ENCODE results near the gene CELF4. TPM values are rescaled to one million over a fixed set of nuclear protein-coding genes. Genes with fewer than 3 reads are reported as not detected.

Gene CELF4
- total and polyA plus RNA-seq, 2 donors (not counting 3 experiments of a cell fraction or from before 2014, with no cell fraction given), result not detected

GRCh38 chr18:37483221-37483971, 82.2 kb downstream of the CELF4 start:
- no peak overlapping the region for H2AFZ ChIP-seq (ENCODE audit: low read depth, low read length)
- no peak overlapping the region for H3K27ac ChIP-seq (ENCODE audit: insufficient read depth, low read depth, low read length)
- peaks cover 8% of the 10 kb centered on the region for H3K4me1 ChIP-seq (ENCODE audit: control insufficient read depth, extremely low read depth, insufficient read depth, low read length)
- no peak for TF ChIP-seq GATA2 (IDR thresholded peaks at IDR 0.05; ENCODE audit: insufficient read depth, insufficient read length, low read depth, low read length)
- no peak for TF ChIP-seq CTCF (IDR thresholded peaks at IDR 0.05; ENCODE audit: extremely low read depth in 1 of 2, insufficient read depth in 1 of 2, low read depth in 1 of 2, low read length in 2 of 2)
- TF ChIP-seq POLR2A (IDR thresholded peaks at IDR 0.05; ENCODE audit: low read depth, low read length), result no peak
- TF ChIP-seq JUN (IDR thresholded peaks at IDR 0.05; ENCODE audit: borderline replicate concordance, insufficient read depth, insufficient read length, low read depth), result no peak
- H4K20me1 ChIP-seq (replicated peaks; ENCODE audit: control insufficient read depth, extremely low read depth, insufficient read depth, low read length), result no peaks in the 10 kb centered on the region
- no peak overlapping the region for H3K9ac ChIP-seq (replicated peaks; ENCODE audit: extremely low read depth, insufficient read depth, low read length)
- ChIA-PET POLR2A (no interaction called here), CTCF (no interaction called here)
- no peaks in the 10 kb centered on the region for H3K36me3 ChIP-seq (ENCODE audit: control insufficient read depth in 2 of 2, extremely low read depth in 1 of 2, insufficient read depth in 2 of 2, low read length in 2 of 2)
- H3K9me1 ChIP-seq (replicated peaks; ENCODE audit: control insufficient read depth, extremely low read depth, insufficient read depth, low read length), result no peaks in the 10 kb centered on the region
- H3K4me2 ChIP-seq (ENCODE audit: insufficient read depth, low read length), result no peak overlapping the region
- DNase-seq (ENCODE audit: low read depth, low spot score) (peak; percentile 7), FAIRE-seq (no peak)
- H3K27me3 ChIP-seq (ENCODE audit: control insufficient read depth in 2 of 2, insufficient read depth in 2 of 2, low read length in 2 of 2), result peaks cover 2 to 19% of the 10 kb centered on the region in 2 experiments
- H3K9me3 ChIP-seq (replicated peaks; ENCODE audit: control insufficient read depth, insufficient read depth, low read length), result no peaks in the 10 kb centered on the region
- dilution Hi-C loops (cut with MboI; ENCODE audit: extremely low pct_ligation_motif_present, low sequenced_read_pairs), result no loop called here
- H3K79me2 ChIP-seq (ENCODE audit: control insufficient read depth, insufficient read depth, low read length), result no peaks in the 10 kb centered on the region
- no TSS peak for BruUV-seq (replicated peaks)
- H3K4me3 ChIP-seq (replicated peaks in 1 of 3; ENCODE audit: insufficient read depth in 1 of 3, low read depth in 1 of 3, low read length in 3 of 3), result no peak overlapping the region
- intact Hi-C loops (cut with micrococcal nuclease), result no loop called here

GRCh38 chr18:37482433-37482832, 83.2 kb downstream of the CELF4 start:
- H3K4me2 ChIP-seq (ENCODE audit: insufficient read depth, low read length), result no peak overlapping the region
- no peak overlapping the region for H3K27ac ChIP-seq (ENCODE audit: insufficient read depth, low read depth, low read length)
- no peaks in the 10 kb centered on the region for H3K79me2 ChIP-seq (ENCODE audit: control insufficient read depth, insufficient read depth, low read length)
- ChIA-PET CTCF (no interaction called here), POLR2A (no interaction called here)
- intact Hi-C loops (cut with micrococcal nuclease) (no loop called here), dilution Hi-C loops (cut with MboI; ENCODE audit: extremely low pct_ligation_motif_present, low sequenced_read_pairs) (no loop called here)
- H3K9me1 ChIP-seq (replicated peaks; ENCODE audit: control insufficient read depth, extremely low read depth, insufficient read depth, low read length), result no peaks in the 10 kb centered on the region
- H4K20me1 ChIP-seq (replicated peaks; ENCODE audit: control insufficient read depth, extremely low read depth, insufficient read depth, low read length), result no peaks in the 10 kb centered on the region
- BruUV-seq (replicated peaks), result no TSS peak
- H2AFZ ChIP-seq (ENCODE audit: low read depth, low read length), result no peak overlapping the region
- DNase-seq (ENCODE audit: low read depth, low spot score), result no peak
- no peak overlapping the region for H3K4me3 ChIP-seq (replicated peaks in 1 of 3; ENCODE audit: insufficient read depth in 1 of 3, low read depth in 1 of 3, low read length in 3 of 3)
- no peak overlapping the region for H3K9ac ChIP-seq (replicated peaks; ENCODE audit: extremely low read depth, insufficient read depth, low read length)
- H3K27me3 ChIP-seq (ENCODE audit: control insufficient read depth in 2 of 2, insufficient read depth in 2 of 2, low read length in 2 of 2), result peaks cover 2 to 19% of the 10 kb centered on the region in 2 experiments
- no peaks in the 10 kb centered on the region for H3K4me1 ChIP-seq (ENCODE audit: control insufficient read depth, extremely low read depth, insufficient read depth, low read length)
- no peak for FAIRE-seq
- H3K9me3 ChIP-seq (replicated peaks; ENCODE audit: control insufficient read depth, insufficient read depth, low read length), result no peaks in the 10 kb centered on the region
- TF ChIP-seq CTCF (IDR thresholded peaks at IDR 0.05; ENCODE audit: extremely low read depth in 1 of 2, insufficient read depth in 1 of 2, low read depth in 1 of 2, low read length in 2 of 2) (no peak), MAX (IDR thresholded peaks at IDR 0.05; ENCODE audit: insufficient read depth, insufficient read length) (no peak), JUN (IDR thresholded peaks at IDR 0.05; ENCODE audit: borderline replicate concordance, insufficient read depth, insufficient read length, low read depth) (no peak), EZH2 (IDR thresholded peaks at IDR 0.05; ENCODE audit: borderline replicate concordance, low read depth, low read length, severe bottlenecking) (no peak), FOS (IDR thresholded peaks at IDR 0.05; ENCODE audit: borderline replicate concordance, insufficient read depth, low read length) (no peak), GATA2 (IDR thresholded peaks at IDR 0.05; ENCODE audit: insufficient read depth, insufficient read length, low read depth, low read length) (no peak), MYC (IDR thresholded peaks at IDR 0.05; ENCODE audit: low read depth, low read length) (no peak), POLR2AphosphoS5 (IDR thresholded peaks at IDR 0.05; ENCODE audit: insufficient read depth, low read depth, low read length) (no peak), POLR2A (IDR thresholded peaks at IDR 0.05; ENCODE audit: low read depth, low read length) (no peak)
- H3K36me3 ChIP-seq (ENCODE audit: control insufficient read depth in 2 of 2, extremely low read depth in 1 of 2, insufficient read depth in 2 of 2, low read length in 2 of 2), result no peaks in the 10 kb centered on the region
